Esophagus muscularis mucosa (tissue), 4 donors: ENCODE measurements around the gene TNK2. TPM values are rescaled to one million over a fixed set of nuclear protein-coding genes. Genes with fewer than 3 reads are reported as not detected.
A peak's percentile ranks its signal among the peaks of the same experiment; 100 is the strongest.
"Not testable (repeated sequence)": the region's sequence is repeated elsewhere in the genome, so short reads cannot be mapped to it uniquely, and the experiment has no call there.

Experiments
- DNase-seq: peaks from one replicate; pipeline ENCODE4 v3.0.0-alpha.2; 2017; ENCODE audit errors: extremely low spot score
- H3K27ac ChIP-seq, 4 donors: fragments of 200-600 bp; sonication (generic); replicated peaks in 1 of 4; 1 replicate in 3 of 4; 2 replicates in 1 of 4; pipeline ENCODE4 v1.5.1; 2016 to 2019; ENCODE audit warnings: mild to moderate bottlenecking in 1 of 4
- H3K27me3 ChIP-seq, 4 donors: fragments of 200-600 bp; sonication (generic); one replicate each; pipeline versions ENCODE4 v1.5.1 to v1.6.0; 2016 to 2019
- H3K36me3 ChIP-seq, 4 donors: fragments of 200-600 bp; sonication (generic); one replicate each; pipeline ENCODE4 v1.5.1; 2016 to 2019
- H3K4me1 ChIP-seq, 4 donors: fragments of 200-600 bp; sonication (generic); one replicate each; pipeline ENCODE4 v1.5.1; 2016 to 2019
- H3K4me3 ChIP-seq, 4 donors: fragments of 200-600 bp; sonication (generic); 1 replicate in 2 of 4; 2 replicates in 2 of 4; pipeline ENCODE4 v1.5.1; 2016 to 2019; ENCODE audit warnings: mild to moderate bottlenecking in 4 of 4, moderate library complexity in 1 of 4
- H3K9me3 ChIP-seq, 4 donors: fragments of 200-600 bp; sonication (generic); 1 replicate in 3 of 4; 2 replicates in 1 of 4; pipeline ENCODE4 v1.5.1; 2016 to 2019
- CTCF ChIP-seq, 3 experiments: fragments of 200-600 bp in 2 of 3; fragments of 450-650 bp in 1 of 3; sonication (generic) in 2 of 3; IDR thresholded peaks; one replicate each; pipeline ENCODE4 v1.5.1; 2017 to 2019; ENCODE audit warnings: antibody characterized with exemption in 3 of 3, mild to moderate bottlenecking in 2 of 3, moderate library complexity in 1 of 3
- EP300 ChIP-seq: sonication (generic); formaldehyde crosslinking; IDR thresholded peaks from one replicate; pipeline ENCODE4 v1.6.1; 2017; ENCODE audit warnings: antibody characterized with exemption
- POLR2A ChIP-seq: fragments of 450-650 bp; IDR thresholded peaks from one replicate; pipeline ENCODE4 v1.6.1; 2017; ENCODE audit warnings: antibody characterized with exemption, moderate library complexity, mild to moderate bottlenecking, low read depth
- POLR2AphosphoS5 ChIP-seq, 2 donors: sonication (generic); formaldehyde crosslinking; IDR thresholded peaks; one replicate each; pipeline ENCODE4 v1.6.1; 2017; ENCODE audit warnings: antibody characterized with exemption in 2 of 2
- WGBS: methylation state at CpG from one replicate; pipeline ENCODE4 v1.1.5; 2018; 5-methylcytosine and 5-hydroxymethylcytosine counted together
- intact Hi-C: fragments of 100-400 bp; cut with DNase I; formaldehyde crosslinking; loops from one replicate; pipeline ENCODE4 v1.15.1; 2023
- total RNA-seq, 4 donors: library from RNA; depleted of rRNA; stranded (reverse); fragments of >200 nt; gene quantifications; one replicate each; pipeline versions ENCODE4 v1.1.0 to v1.2.1, GENCODE V29; 2016

Gene TNK2
- total RNA-seq, 4 donors from 2014 or later, result 16.4 to 42.3 (median 28.3) TPM

DNA sequence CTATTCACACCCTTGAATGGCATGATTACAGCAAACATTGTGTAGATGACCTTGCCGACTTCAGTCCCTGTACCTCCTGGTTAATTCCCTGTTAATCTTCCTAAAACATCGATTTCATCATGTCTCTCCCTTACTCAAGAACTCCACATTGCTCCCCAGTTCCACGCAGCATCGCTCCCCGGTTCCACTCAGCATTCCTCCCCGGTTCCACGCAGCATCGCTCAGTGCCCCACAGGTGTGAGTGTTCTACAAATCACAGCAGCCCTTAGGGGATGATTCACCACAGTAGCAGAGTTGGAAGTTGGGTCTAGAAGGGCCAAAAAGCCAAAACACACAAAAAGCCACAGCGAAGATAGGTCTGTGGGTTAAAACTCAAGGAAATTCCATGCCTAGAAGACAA lies 8.6 kb upstream of the TNK2 start:
- Histone ChIP-seq H3K36me3 (no peaks in the 10 kb centered on the region), H3K27ac (no peak overlapping the region), H3K27me3 (no peaks in the 10 kb centered on the region), H3K9me3 (no peaks in the 10 kb centered on the region), H3K4me1 (peaks cover 4 to 17% (median 16%) of the 10 kb centered on the region in 4 donors), H3K4me3 (no peak overlapping the region)
- intact Hi-C loops, result no loop called here
- TF ChIP-seq EP300, result no peak
- no peak for TF ChIP-seq POLR2A
- no peak for TF ChIP-seq CTCF (IDR thresholded peaks at IDR 0.05)
- no peak for TF ChIP-seq POLR2AphosphoS5 (IDR thresholded peaks at IDR 0.05)
- DNase-seq, result no peak
- 86% methylated on average over 9 of the region's 9 CpGs for WGBS

- Histone ChIP-seq H3K4me3 (no peak overlapping the region), H3K27ac (no peak overlapping the region), H3K27me3 (no peaks in the 10 kb centered on the region), H3K36me3 (no peaks in the 10 kb centered on the region), H3K9me3 (no peaks in the 10 kb centered on the region), H3K4me1 (peaks cover 4 to 17% (median 16%) of the 10 kb centered on the region in 4 donors)
- DNase-seq, result no peak
- 81% methylated on average over 6 of the region's 6 CpGs for WGBS
- TF ChIP-seq POLR2A (no peak), EP300 (no peak), POLR2AphosphoS5 (IDR thresholded peaks at IDR 0.05) (no peak), CTCF (IDR thresholded peaks at IDR 0.05) (no peak)
- intact Hi-C loops, result no loop called here
These were observed 7.9 kb upstream of the TNK2 start for GRCh38 chr3:195916291-195916690.

GRCh38 chr3:195914648-195915473 lies 6.5 kb upstream of the TNK2 start:
- 15% methylated on average over 9 of the region's 14 CpGs for WGBS
- Histone ChIP-seq H3K4me1 (peaks cover 10 to 26% (median 25%) of the 10 kb centered on the region in 4 donors), H3K4me3 (peak overlapping the region; percentile 15 to 25 (median 18))

GRCh38 chr3:195914146-195914545 lies 5.8 kb upstream of the TNK2 start:
- H3K9me3 ChIP-seq, H3K4me3 ChIP-seq, H3K36me3 ChIP-seq, DNase-seq, H3K27me3 ChIP-seq: not testable (repeated sequence)
- peak overlapping the region; percentile 87 to 89 (median 87) for H3K27ac ChIP-seq
- 94% methylated on average over 8 of the region's 8 CpGs for WGBS
- peaks cover 11 to 28% (median 27%) of the 10 kb centered on the region in 4 donors for H3K4me1 ChIP-seq
- intact Hi-C loops, result loop anchor here (2.0 kb wide), 2 partner anchors 19 to 55 kb away; no protein-coding TSS in a partner anchor

More at GRCh38 chr3:195914648-195915473, 6.5 kb upstream of the TNK2 start:
- TF ChIP-seq CTCF (IDR thresholded peaks at IDR 0.05) (peak; percentile 95 to 96 (median 95)), POLR2AphosphoS5 (IDR thresholded peaks at IDR 0.05) (peak; percentile 62 to 76), POLR2A (no peak)
- Histone ChIP-seq H3K27me3 (no peaks in the 10 kb centered on the region), H3K9me3 (no peaks in the 10 kb centered on the region), H3K36me3 (no peaks in the 10 kb centered on the region), H3K27ac (peak overlapping the region; percentile 87 to 89 (median 87))
- peak; percentile 98 for DNase-seq
- intact Hi-C loops, result loop anchor here (2.0 kb wide), 2 partner anchors 20 to 56 kb away; no protein-coding TSS in a partner anchor

DNA sequence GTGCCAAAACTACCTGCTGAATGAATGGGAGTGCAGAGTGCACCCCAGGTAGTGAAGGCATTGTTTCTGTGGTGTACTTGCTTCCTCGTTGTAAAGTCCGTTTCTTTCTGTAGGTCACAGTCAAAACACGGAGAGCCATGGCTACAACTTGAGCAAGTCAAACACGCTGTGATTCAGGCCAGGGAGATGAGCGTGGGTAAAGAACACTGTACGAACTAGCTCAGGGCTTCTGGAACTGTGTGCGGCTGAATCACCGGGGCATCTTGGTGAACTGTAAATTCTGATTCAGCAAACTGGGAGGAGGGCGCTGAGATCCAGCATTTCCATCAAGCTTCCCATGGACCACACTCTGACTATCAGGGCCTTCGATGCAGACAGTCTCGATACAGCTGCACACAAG lies 5.0 kb upstream of the TNK2 start:
- Histone ChIP-seq H3K4me1 (peaks cover 15 to 34% (median 32%) of the 10 kb centered on the region in 4 donors), H3K36me3 (no peaks in the 10 kb centered on the region), H3K27me3 (no peaks in the 10 kb centered on the region), H3K4me3 (no peak overlapping the region), H3K27ac (peak overlapping the region in 1 of 4 donors; percentile 87), H3K9me3 (no peaks in the 10 kb centered on the region)
- intact Hi-C loops, result no loop called here
- 94% methylated on average over 11 of the region's 11 CpGs for WGBS
- no peak for TF ChIP-seq POLR2AphosphoS5 (IDR thresholded peaks at IDR 0.05)
- no peak for TF ChIP-seq EP300
- TF ChIP-seq CTCF (IDR thresholded peaks at IDR 0.05), result no peak
- no peak for TF ChIP-seq POLR2A
- DNase-seq, result no peak
